ENCODE data around the gene FLNB. TPM values are rescaled to one million over a fixed set of nuclear protein-coding genes. Genes with fewer than 3 reads are reported as not detected.

FLNB gene
- total and polyA plus RNA-seq, 2 of the 13 experiments (the other 11 are each of a cell fraction or from before 2014, with no cell fraction given) = 106 to 130 TPM

- TF ChIP-seq LRRFIP1 (CRISPR knock-in tag; conservative IDR thresholded peaks at IDR 0.05) (no peak), KMT2B (CRISPR knock-in tag; IDR thresholded peaks at IDR 0.05) (no peak), SIX1 (CRISPR knock-in tag; IDR thresholded peaks at IDR 0.05; ENCODE audit: borderline replicate concordance) (peak; percentile 40; the same call in 1 of the 2 replicates), ZNF276 (CRISPR knock-in tag; IDR thresholded peaks at IDR 0.05; ENCODE audit: low read depth) (peak; percentile 86; the same call in 1 of the 2 replicates), ZNF17 (CRISPR knock-in tag; IDR thresholded peaks at IDR 0.05) (peak; percentile 75; the same call in 1 of the 2 replicates), BRD4 (CRISPR knock-in tag; IDR thresholded peaks at IDR 0.05) (peak; percentile 70), POLR2AphosphoS2 (IDR thresholded peaks at IDR 0.05; ENCODE audit: low read depth, low read length) (no peak), HOXD1 (CRISPR knock-in tag; IDR thresholded peaks at IDR 0.05) (0 out of 2 replicates have a peak, but pooled peaks have one; percentile 41), ZNF609 (CRISPR knock-in tag; IDR thresholded peaks at IDR 0.05; ENCODE audit: borderline replicate concordance) (peak; percentile 93), HOXA7 (CRISPR knock-in tag; IDR thresholded peaks at IDR 0.05) (no peak), HMG20B (CRISPR knock-in tag; conservative IDR thresholded peaks at IDR 0.05) (0 out of 2 replicates have a peak, but pooled peaks have one; percentile 33), ZFP36L2 (CRISPR knock-in tag; IDR thresholded peaks at IDR 0.05) (no peak), ZNF24 (IDR thresholded peaks at IDR 0.05) (no peak), SRY (CRISPR knock-in tag; IDR thresholded peaks at IDR 0.05) (0 out of 2 replicates have a peak, but pooled peaks have one; percentile 25), ZBTB49 (CRISPR knock-in tag; IDR thresholded peaks at IDR 0.05; ENCODE audit: borderline replicate concordance) (no peak), SOX5 (CRISPR knock-in tag; IDR thresholded peaks at IDR 0.05; ENCODE audit: borderline replicate concordance) (peak; percentile 97), ZNF660 (CRISPR knock-in tag; IDR thresholded peaks at IDR 0.05; ENCODE audit: borderline replicate concordance, low read depth) (no peak), SMYD3 (CRISPR knock-in tag; IDR thresholded peaks at IDR 0.05) (no peak)
Observed at GRCh38 chr3:58175437-58176184, 167.4 kb downstream of the FLNB start (continued).
